ENCODE data around the gene GAREM1. TPM values are rescaled to one million over a fixed set of nuclear protein-coding genes. Genes with fewer than 3 reads are reported as not detected.

GAREM1 gene
- total and polyA plus RNA-seq, 4 donors: 1.5 to 7.5 (median 2.0) TPM

DNA sequence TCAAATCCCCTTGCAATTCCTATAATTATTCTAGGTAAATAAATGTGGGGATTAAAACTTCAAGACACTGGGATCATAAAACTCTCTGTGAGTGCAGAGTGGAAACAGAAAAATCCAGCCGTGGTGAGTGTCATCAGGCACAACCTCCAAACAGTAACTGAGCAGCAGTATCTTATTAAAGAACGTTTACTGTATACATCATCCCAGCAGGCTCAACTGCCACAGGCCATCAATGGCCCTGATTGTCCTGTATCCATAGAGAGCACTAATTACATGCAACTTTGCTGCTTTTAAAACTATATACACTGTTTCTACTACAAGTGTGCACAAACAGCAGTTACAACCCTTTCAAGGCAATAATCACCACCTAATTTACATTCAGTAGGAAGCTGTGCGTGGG, 23.9 kb downstream of the GAREM1 start:
- no peak overlapping the region for H3K9ac ChIP-seq (ENCODE audit: low read depth in 1 of 2, low read length in 2 of 2)
- DNase-seq (ENCODE audit: low spot score): no peak
- WGBS: 79% methylated on average over 3 of the region's 3 CpGs

DNA sequence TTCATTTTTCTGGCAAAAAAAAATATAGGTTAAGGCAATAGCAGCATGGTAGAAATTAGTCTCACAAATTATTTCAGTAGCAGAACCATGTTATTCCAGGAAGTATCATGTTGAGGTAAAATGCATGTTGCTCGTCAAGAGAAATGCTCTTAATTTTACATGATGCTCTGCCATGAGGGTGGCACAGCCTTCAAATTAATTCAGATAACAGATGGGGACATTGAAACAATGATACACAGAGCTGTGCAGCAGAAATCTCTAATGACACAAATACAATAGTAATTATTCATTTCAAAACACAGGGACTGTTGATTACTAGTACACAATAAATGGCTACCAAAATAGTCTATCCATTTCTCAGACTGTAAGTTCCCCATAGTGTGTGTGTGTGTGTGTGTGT, 24.8 kb downstream of the GAREM1 start:
- H3K27me3 ChIP-seq (ENCODE audit: control insufficient read depth in 4 of 4, insufficient read depth in 4 of 4, low read length in 3 of 4): no peaks in the 10 kb centered on the region
- peaks cover 4 to 18% (median 14%) of the 10 kb centered on the region in 4 donors for H3K4me1 ChIP-seq (ENCODE audit: control insufficient read depth in 4 of 4, insufficient read depth in 4 of 4, low read length in 3 of 4)
- DNase-seq (ENCODE audit: low spot score): no peak
- H3K9ac ChIP-seq (ENCODE audit: low read depth in 1 of 2, low read length in 2 of 2): no peak overlapping the region
- WGBS: 99% methylated on average over 1 of the region's 1 CpG
- no peaks in the 10 kb centered on the region for H3K9me3 ChIP-seq (ENCODE audit: control insufficient read depth in 4 of 4, low read length in 3 of 4)
- no peaks in the 10 kb centered on the region for H3K36me3 ChIP-seq (ENCODE audit: control insufficient read depth in 4 of 4, insufficient read depth in 3 of 4, low read depth in 1 of 4, low read length in 3 of 4)
- H3K4me3 ChIP-seq (ENCODE audit: low read depth in 1 of 3, low read length in 3 of 3): no peak overlapping the region
- TF ChIP-seq, protein P1, sequence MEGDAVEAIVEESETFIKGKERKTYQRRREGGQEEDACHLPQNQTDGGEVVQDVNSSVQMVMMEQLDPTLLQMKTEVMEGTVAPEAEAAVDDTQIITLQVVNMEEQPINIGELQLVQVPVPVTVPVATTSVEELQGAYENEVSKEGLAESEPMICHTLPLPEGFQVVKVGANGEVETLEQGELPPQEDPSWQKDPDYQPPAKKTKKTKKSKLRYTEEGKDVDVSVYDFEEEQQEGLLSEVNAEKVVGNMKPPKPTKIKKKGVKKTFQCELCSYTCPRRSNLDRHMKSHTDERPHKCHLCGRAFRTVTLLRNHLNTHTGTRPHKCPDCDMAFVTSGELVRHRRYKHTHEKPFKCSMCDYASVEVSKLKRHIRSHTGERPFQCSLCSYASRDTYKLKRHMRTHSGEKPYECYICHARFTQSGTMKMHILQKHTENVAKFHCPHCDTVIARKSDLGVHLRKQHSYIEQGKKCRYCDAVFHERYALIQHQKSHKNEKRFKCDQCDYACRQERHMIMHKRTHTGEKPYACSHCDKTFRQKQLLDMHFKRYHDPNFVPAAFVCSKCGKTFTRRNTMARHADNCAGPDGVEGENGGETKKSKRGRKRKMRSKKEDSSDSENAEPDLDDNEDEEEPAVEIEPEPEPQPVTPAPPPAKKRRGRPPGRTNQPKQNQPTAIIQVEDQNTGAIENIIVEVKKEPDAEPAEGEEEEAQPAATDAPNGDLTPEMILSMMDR (IDR thresholded peaks at IDR 0.05; ENCODE audit: low read depth, low read length, missing input control): no peak
- TF ChIP-seq YY1 (IDR thresholded peaks at IDR 0.05): no peak
- H3K27ac ChIP-seq (ENCODE audit: low read depth in 1 of 2, low read length in 2 of 2): no peak overlapping the region

More for the DNA sequence above, 23.9 kb downstream of the GAREM1 start:
- TF ChIP-seq NR2F2 (IDR thresholded peaks at IDR 0.05): no peak
- TF ChIP-seq FOXA2 (IDR thresholded peaks at IDR 0.05): no peak
- no peak for TF ChIP-seq RAD21 (IDR thresholded peaks at IDR 0.05)
- no peak for TF ChIP-seq JUND (IDR thresholded peaks at IDR 0.05)
- no peak for TF ChIP-seq YY1 (IDR thresholded peaks at IDR 0.05)
- no peak for TF ChIP-seq SP1 (IDR thresholded peaks at IDR 0.05)
- TF ChIP-seq, protein P2, sequence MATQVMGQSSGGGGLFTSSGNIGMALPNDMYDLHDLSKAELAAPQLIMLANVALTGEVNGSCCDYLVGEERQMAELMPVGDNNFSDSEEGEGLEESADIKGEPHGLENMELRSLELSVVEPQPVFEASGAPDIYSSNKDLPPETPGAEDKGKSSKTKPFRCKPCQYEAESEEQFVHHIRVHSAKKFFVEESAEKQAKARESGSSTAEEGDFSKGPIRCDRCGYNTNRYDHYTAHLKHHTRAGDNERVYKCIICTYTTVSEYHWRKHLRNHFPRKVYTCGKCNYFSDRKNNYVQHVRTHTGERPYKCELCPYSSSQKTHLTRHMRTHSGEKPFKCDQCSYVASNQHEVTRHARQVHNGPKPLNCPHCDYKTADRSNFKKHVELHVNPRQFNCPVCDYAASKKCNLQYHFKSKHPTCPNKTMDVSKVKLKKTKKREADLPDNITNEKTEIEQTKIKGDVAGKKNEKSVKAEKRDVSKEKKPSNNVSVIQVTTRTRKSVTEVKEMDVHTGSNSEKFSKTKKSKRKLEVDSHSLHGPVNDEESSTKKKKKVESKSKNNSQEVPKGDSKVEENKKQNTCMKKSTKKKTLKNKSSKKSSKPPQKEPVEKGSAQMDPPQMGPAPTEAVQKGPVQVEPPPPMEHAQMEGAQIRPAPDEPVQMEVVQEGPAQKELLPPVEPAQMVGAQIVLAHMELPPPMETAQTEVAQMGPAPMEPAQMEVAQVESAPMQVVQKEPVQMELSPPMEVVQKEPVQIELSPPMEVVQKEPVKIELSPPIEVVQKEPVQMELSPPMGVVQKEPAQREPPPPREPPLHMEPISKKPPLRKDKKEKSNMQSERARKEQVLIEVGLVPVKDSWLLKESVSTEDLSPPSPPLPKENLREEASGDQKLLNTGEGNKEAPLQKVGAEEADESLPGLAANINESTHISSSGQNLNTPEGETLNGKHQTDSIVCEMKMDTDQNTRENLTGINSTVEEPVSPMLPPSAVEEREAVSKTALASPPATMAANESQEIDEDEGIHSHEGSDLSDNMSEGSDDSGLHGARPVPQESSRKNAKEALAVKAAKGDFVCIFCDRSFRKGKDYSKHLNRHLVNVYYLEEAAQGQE (IDR thresholded peaks at IDR 0.05): no peak
- TF ChIP-seq, protein P3, sequence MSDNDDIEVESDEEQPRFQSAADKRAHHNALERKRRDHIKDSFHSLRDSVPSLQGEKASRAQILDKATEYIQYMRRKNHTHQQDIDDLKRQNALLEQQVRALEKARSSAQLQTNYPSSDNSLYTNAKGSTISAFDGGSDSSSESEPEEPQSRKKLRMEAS (IDR thresholded peaks at IDR 0.05): no peak
- no peak for TF ChIP-seq GABPA (IDR thresholded peaks at IDR 0.05 in 1 of 2, conservative IDR thresholded peaks at IDR 0.05 in 1 of 2)
- no peak for TF ChIP-seq EGR1 (IDR thresholded peaks at IDR 0.05; ENCODE audit: low read depth in 2 of 2)
- no peak for TF ChIP-seq HNF4G (IDR thresholded peaks at IDR 0.05)
- no peak for TF ChIP-seq HNF4A (conservative IDR thresholded peaks at IDR 0.05)
- TF ChIP-seq, protein P4, sequence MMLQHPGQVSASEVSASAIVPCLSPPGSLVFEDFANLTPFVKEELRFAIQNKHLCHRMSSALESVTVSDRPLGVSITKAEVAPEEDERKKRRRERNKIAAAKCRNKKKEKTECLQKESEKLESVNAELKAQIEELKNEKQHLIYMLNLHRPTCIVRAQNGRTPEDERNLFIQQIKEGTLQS (IDR thresholded peaks at IDR 0.05): no peak
- TF ChIP-seq, protein P1 (IDR thresholded peaks at IDR 0.05; ENCODE audit: low read depth, low read length, missing input control): no peak
- H3K36me3 ChIP-seq (ENCODE audit: control insufficient read depth in 4 of 4, insufficient read depth in 3 of 4, low read depth in 1 of 4, low read length in 3 of 4): no peaks in the 10 kb centered on the region
- H3K27ac ChIP-seq (ENCODE audit: low read depth in 1 of 2, low read length in 2 of 2): no peak overlapping the region
- peaks cover 3 to 20% (median 16%) of the 10 kb centered on the region in 4 donors for H3K4me1 ChIP-seq (ENCODE audit: control insufficient read depth in 4 of 4, insufficient read depth in 4 of 4, low read length in 3 of 4)
- H3K4me3 ChIP-seq (ENCODE audit: low read depth in 1 of 3, low read length in 3 of 3): no peak overlapping the region
- H3K9me3 ChIP-seq (ENCODE audit: control insufficient read depth in 4 of 4, low read length in 3 of 4): no peaks in the 10 kb centered on the region
- H3K27me3 ChIP-seq (ENCODE audit: control insufficient read depth in 4 of 4, insufficient read depth in 4 of 4, low read length in 3 of 4): no peaks in the 10 kb centered on the region
